HG03342 (cell line): ENCODE measurements around the gene KCNJ3.

Experiments
- ATAC-seq: cut with Tn5 transposase; IDR thresholded peaks from one replicate; pipeline ENCODE4 v1.9.1; 2021; ENCODE audit warnings: mild to moderate bottlenecking, moderate library complexity; ENCODE audit not compliant: unreplicated experiment

KCNJ3 gene

DNA sequence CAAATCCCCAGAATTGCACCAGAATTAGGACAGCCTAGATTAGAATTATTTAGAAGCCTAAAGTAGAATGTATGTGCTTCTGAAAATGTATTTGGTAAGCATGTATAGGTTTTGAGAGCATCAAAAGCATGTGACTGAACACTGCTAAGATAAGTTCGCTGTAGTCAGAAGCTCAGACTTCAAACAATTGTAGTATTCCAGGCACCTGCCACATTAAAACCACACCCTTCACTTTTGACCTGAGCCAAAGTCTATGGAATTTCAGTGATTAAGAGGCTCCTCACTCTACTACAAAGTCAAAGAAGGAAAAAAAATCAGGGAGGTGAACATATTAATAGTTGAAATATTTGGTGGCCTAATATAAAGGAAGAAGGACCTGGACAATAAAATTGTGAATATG is 8.2 kb downstream of the KCNJ3 start:
- ATAC-seq = no peak

DNA sequence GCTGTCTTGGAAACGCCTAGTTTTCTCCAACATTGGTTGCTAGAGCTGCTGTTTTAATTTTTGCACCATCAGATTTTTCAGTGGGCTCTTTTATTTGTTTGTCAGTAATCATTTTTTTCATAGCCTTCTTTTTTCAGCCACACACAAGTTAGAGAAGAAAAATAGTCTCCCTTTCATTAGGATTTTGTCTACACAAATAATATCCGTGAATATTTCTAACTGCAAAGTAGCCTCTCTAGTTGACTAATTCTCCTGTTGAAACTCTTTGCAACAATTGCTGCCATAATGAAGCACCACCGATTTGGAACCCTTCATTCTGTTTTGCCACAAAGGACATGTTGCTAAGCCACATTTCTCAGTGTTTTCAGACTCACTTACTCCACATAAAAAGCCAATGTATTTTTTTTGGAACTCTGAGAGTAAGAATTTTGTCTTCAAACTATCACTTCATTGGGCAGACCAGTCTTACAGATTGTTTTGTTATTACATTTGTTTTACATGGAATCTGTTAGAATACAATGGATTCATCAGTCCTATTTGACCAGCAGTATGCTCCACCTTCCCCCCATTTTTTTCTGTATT is 9.6 kb downstream of the KCNJ3 start:
- ATAC-seq = no peak

DNA sequence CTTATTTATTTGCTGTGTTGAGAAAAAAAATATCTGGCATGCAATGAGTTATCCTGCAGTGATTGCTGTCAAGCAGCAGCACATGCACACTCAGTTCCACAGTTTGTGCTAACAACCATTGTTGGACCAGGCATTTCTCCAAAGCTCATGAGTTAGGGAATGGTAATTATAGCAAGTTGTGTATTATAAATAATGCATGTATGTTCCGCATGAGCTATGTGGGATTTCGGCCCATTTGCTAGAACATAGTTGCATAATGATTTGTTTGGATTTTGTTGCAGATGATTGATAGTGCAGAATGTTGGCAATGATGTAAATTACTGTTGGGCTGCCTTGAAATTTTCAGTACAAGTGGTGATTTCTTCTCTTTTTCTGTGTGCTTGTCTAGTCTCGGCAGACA is 10.7 kb downstream of the KCNJ3 start:
- ATAC-seq = no peak

DNA sequence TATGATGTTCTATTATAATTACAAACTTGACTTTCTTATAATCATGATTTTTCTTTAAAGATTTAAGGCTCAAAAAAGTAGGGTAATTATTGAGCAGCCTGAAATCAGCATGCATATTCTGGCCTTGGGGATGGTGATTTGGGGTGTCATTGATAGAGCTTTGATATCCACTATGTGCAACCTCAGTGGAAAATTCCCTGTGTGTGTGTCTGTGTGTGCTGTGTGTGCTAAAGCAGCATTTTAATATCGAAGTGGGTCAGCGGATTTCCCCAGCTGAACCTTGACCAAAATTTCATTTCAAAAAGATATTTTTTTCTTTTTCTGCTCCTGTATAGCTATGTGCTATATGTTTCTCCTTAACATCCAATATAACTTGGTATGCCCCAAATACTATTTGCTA is 11.6 kb downstream of the KCNJ3 start:
- ATAC-seq = no peak

DNA sequence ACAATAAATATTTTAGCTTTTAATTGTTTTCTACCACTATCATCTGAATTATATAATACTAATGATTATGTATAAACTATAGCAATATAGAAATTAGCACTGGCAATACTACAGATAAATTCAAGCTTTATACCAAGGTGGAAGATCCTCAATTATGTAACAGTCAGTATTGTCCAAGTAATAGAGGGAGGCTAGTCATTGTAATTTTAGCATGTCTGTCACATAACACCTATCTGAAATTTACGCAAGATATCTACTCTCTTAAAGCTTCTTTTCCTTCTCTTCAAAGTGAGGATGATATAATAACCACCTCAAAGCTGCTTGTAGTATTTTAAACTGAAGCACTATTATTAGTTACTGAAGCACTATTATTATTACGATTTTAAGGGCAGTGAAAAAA is 12.2 kb downstream of the KCNJ3 start:
- no peak for ATAC-seq

DNA sequence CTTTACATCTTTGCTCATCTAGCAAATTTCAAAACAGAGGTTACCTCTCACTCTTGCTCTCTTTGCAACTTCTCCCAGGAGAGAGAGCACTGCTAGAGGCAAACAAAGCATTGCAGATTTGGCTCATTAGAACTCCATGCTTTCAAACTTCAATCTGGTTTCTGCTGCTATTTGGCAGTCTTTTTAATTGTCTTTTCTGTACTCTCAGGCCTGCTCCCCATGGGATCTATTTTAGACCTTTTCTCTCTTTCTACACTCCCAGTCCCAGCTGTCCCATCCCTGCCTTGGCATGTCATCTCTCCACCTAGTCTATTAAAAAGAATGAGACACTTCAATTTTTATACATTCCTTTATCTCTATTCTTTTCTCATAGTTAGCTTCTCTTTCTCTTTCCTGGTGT is 15.2 kb downstream of the KCNJ3 start:
- no peak for ATAC-seq

DNA sequence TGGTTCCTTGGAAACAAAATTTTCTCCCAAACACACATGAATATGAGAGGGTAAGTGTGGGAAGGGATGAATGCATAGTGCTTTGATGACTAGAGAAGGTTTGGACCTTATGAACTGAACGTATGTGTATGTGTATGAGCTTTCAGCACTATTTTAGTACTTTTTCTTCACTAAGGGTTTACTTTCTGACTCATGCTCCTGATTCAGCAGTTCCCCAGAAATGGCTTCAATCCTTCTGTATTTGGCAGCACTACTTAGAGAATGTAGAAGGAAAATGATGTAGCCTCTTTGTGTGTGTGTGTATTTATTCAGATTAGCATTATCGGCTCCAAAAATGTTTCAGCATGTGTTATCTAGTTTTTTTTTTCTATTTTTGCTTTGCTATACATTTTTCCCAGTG is 22.2 kb downstream of the KCNJ3 start:
- ATAC-seq = no peak

DNA sequence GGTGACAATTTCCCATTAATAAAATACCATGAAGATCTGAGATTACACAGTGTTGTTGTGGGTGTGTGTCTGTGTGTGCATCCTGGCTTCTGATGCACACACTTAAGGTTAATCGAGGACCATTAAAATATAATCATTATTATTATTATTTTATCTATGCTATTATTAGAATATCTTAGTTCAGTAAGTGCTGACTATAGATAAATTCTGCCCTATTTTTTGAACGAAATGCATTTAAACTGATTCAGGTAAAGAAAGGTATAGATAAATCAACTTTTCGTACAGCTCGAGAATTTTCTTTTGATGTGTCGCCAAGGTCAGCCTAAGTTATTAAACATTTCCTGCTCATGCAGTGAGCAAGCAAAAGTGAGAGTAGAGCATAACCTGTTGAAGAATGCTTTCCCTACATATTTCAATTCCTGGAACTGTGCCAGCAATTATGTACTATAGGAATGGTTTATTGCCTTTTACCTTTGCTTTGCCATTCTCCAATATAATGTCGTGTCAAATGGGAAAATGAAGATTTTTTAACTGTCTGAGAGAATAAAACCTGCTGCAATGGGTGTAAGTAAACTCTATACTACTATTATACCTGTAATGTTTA is 25.8 kb downstream of the KCNJ3 start:
- ATAC-seq = no peak

DNA sequence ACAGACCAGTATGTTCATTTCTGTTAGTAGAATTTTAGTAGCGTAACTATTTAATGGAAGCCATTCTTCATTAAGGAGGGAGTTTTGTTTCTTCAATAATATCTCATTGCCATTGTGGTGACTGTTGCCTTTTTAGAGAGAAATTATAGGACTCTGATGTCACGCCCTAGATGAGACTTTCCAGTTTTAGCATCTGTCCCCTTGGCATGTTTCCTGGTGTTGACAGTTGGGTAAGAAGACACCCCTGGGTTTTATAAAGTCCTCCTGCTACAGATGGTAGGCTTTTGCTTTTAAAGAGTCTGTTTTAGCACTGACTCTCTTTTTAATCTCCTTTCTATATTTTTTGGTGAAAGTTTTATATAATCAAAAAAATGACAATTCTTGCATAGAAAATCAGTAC is 41.9 kb downstream of the KCNJ3 start:
- no peak for ATAC-seq

DNA sequence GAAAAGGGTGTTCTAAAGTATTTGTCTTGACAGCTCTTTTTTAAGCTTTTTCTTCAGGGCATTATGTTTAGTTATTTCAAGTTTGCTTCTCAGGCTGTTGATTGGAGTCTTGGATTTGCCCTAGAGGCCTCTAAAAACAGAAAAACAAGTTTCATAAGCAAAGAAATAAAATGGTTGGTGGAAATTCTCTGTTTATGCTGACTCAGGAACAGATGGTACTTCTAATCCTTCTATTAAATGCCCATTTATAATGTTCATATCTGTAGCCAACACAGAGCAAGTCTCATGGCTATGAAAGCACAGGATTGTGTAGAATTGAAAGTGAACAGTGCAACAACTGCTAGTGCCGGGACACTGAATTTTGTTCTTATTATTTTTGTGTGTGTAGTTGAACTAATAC is 60.4 kb downstream of the KCNJ3 start:
- ATAC-seq = no peak

DNA sequence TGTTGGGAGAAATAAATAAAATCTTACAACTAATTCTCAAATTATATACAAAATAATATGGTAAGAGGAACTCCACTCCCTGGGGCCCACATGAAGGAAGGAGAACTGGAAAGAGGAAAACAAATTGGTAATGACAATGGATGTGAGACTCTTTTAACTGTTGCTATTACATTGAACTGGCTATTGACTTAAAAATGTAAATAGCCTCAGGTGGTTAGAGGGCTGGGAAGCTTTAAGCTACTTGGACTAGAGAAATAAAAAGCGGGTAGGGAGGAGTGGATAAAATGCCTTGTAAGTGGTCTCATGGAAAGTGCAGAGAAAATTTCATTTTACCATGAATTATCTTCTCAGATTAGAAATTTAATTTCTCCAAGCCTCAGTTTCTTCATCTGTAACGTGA is 64.1 kb downstream of the KCNJ3 start:
- no peak for ATAC-seq

DNA sequence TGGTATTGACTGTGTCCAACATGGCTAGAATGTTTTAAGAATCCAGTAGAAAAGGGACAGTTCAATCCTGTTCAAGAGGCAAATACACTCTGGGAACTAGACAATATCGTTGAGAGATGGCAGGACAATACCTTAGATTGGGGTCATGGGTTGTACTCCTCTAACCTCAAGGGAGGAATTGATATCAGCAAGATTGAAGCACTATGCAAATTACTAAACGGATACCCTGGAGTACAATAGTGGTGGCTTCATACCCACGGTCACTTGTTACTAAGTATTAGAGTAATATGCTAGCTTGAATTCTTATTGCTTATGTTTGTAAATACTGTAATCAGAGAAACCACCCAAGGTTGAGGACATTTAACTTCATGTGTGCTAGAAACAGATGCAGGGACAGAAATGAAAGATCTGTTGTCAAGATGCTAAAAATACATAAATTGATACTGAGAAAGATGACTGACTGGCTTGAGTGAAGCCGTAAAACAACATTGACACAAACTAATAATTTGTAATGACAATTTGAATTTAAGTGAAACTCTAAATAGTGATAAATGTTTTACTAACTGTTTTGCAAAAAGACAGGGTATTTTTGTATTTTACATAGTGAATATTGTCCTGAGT is 73.3 kb downstream of the KCNJ3 start:
- ATAC-seq = no peak

DNA sequence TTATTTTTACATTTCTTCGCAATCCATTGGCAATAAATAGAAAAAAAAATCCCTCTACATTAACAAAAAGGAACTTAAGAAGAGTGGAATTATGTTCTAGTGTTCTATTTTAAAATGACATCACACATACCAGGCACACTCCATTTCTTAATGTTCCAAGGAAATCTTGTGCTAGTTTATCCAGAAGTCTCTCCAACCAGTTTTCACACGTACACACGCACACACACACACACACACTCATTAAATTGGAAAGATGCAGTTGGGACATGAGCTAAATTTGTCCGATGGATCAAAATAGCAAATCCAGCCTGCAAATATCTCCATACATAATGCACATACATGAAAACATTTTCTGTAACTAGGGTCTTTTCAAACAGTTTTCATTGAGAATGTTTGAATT is 78.3 kb downstream of the KCNJ3 start:
- ATAC-seq = no peak

DNA sequence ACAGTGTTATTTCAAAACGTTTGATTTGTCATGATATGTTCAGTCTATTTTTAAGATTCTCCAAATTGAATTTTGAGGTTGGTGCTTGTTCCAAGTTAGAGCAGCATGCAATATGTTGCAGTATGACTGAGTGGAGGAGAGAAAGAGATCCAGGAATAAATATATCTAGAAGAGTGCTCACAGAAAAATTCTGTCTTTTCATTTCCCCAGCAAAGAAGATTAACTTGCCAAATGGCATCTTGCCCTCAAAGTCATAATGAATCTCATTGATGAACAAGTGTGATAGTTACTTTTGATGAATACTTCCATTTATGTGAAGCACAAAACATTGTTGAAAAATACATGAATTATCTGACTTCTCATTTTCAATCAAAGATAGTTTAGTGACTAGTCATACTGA is 95.9 kb downstream of the KCNJ3 start:
- no peak for ATAC-seq

DNA sequence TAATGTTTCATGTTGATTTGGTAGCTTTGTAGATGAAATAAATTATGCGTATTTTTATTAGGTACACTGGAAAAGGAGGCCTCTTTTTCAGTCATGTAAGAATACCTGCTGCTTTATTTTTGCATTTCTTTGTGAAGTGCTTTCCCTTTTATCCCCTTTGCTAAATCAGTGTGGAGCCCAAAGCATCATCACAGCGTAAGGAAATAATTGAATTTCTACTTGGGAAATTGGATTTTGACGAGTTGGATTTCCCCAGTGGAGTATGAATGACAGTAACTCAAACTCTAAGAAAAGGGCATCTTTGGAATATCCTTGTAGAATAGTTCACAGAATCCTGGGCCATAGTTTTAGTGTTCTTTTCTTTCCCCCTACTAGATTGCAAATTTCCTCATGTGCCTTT is 97.2 kb downstream of the KCNJ3 start:
- ATAC-seq = no peak

DNA sequence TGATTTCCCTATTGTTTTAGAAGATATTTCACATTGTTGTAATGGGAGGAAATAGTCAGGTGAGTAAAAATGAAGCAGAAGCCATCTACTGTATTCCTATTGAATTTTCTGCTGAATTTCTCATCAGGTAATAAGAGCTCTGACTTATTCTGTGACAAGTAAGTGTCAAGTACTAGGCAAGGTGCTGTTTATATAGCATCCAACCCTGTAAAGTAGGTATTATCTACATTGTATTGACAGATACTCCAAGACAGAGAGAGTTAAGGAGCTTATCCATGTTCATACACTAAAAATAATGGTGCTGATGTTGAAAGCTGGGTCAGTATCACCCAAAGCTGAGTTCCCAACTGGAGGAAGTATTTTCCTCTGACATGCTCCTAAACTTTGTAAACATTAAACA is 106.0 kb downstream of the KCNJ3 start:
- no peak for ATAC-seq

DNA sequence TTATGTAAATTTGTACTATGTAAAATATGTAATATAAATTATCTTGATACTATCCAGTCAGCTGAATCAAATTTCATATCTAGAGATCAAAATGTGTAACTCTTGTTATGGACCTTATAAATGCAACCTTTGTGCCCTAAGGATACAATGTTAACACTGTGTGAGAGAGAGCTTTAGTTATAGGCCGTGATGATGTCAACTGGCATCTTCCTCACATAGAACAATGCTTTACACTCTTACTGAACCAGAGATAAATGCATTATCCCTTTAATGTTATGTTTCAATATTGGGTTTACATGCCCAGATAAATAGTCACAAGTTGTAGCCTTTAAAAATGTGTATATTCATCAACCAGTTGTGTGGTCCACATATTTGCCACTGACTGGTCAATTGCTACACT is 115.1 kb downstream of the KCNJ3 start:
- ATAC-seq = no peak

DNA sequence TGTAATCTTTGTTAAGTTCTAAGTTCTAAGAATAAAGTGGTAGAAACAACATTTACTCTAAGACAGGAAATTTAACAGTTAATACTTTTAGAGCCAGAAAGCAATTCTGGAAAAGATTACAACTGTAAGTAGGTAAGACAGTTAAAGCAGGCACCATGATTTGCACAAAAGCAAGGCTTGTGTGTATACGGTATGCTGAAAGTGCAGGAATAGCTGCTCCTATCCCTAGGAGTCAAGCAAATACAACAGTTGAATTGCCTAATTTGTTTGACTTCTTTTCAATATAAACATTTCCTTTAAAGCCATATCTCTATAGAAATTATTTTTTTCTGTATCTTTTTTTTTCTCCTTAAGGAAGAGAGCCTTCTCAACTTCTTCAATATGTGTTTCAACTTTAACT is 116.4 kb downstream of the KCNJ3 start:
- no peak for ATAC-seq

DNA sequence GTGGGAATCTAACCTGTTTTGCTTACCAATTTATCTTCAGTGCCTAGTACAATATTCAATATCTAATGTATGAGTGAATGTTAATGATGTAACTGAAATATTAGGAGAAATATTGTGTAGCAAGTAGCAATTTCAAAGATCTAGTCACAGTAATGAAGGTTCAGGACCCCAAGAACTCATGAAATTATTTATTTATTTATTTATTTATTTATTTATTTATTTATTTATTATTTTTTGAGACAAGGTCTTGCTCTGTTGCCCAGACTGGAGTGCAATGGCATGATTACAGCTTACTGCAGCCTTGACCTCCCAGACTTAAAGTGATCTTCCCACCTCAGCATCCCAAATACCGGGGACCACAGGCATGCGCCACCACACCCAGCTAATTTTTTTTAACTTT is 126.9 kb downstream of the KCNJ3 start:
- ATAC-seq = no peak

DNA sequence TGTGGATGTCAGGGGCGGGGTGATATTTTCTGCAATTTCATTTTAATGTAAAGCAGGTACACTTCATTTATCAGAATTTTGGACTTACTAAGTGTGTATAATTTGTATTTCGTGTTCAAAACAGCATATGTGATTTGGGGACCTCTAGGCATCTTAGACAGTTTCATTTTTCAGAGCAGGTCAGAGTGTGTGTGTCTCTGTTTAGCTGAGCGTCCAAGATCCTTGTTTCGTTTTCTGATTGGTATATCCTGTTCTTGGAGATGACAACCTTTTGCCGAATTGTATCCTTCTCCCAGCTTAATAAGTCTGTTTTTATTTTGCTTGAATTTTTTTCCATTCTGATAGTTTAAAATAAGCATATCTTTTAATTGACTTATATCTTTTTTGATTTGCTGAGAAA is 128.3 kb downstream of the KCNJ3 start:
- ATAC-seq = no peak

DNA sequence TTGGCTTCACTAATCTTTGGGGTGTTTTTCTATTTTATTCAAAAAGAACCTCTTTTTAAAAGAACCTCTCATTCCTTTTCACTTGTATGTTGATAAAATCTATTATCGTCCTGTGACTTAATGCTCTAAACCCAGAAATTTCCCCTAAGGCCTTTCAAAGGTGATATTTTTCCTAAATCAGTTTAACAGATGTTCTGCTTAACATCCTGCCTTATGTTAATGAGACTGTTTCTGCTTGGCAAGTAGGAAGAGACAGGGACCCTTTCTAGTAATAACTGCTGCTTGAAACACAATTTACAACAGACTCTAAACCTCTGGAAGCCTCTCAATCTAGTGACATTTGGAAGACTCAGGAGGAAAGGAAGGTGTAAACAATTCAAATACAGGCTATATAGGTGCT is 128.8 kb downstream of the KCNJ3 start:
- no peak for ATAC-seq

DNA sequence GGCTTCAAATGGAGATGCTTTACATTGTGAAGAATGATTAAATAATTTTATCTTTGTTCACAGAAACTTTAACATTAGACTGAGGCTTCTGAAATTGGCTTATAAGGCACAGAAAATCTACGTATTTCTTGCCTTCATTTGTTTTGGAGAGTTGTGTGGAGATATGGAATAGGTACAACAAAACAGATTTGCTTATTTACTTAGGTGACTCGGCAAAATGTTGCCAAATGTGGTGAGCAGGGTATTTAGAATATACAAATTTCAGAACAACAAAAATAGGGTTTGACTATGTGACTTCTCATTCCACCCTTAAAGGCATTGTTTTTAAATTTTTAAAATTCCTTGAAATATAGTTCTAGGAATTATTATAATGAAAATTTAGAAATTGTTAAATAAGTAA is 134.2 kb downstream of the KCNJ3 start:
- no peak for ATAC-seq

DNA sequence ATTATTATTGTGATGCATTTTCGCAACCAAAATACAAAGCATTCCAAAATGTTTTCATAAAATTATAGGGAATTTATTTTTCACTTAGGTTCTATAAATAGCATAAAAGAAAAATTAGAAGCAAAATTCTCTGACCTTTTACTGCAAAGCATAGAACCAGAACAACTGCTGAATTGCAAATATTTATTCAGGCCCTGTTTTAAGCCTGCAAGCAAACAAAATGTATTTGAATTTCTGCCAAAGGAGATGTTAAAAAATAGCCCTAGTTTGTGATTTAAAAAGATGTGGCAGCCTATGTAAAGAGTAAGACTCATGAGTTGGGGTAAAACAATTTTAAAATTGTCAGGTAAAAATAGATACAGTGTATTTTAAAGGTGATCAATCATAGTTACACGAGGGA is 138.1 kb downstream of the KCNJ3 start:
- no peak for ATAC-seq
